GM18861 (cell line): ENCODE results near the gene ADAMTS16.

Experiments
- ATAC-seq: cut with Tn5 transposase; IDR thresholded peaks from one replicate; pipeline ENCODE4 v1.9.1; 2021; ENCODE audit not compliant: unreplicated experiment

Gene ADAMTS16

DNA sequence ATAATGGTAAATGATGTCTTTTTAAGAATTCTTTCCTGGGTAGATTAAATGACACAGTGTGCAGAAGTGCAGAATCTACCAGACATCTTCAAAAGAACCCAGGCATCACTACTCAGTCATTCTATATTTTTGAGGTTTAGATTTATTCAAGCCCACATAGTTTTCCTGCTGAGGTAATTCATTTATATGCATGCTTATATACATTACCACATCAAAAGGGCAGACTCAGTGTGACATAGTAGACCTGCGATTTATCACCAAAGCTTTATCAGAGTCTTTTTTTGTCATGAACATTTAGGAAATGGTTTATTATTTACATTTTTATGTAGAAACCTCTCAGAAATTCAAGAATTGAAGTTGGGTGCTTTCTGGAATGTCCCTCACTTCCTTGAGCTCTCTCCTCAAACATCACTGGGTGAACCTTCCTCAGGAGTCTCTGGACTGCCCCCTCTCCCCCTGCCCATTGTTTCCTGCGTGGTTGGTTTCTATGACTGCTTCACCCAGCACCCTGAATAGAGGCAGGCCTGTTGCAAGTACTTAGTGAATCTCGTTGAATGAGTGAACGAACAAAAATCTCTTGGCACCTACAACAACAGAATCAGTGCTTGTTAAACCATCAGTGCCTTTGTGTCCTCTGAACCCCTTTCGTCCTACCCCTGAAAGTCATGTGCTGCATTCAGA is 42.5 kb downstream of the ADAMTS16 start:
- no peak for ATAC-seq

DNA sequence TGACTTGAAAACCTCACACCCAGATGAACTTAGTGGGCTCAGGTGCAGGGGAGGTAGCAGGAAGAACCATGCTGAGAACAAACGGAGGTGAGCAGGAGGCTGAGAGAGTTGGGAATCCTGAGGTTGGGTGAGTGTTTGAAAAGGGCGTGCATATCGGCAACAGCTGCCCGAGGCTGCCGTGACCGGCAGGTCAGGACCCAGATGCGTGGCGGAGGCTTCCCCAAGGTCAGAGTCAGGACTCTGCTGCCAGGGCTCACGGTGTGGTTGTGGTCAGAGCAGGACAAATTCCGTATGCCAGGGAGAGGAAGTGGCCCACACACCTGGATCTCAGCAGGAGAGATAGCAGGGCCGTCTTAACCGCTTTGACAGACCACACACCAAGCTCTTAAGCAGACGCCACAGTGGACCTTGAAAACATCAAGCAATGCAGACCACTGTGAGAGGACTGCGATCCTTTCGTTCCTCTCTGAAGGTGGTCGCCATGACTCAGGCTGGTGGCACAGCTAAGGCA is 43.1 kb downstream of the ADAMTS16 start:
- ATAC-seq = no peak

DNA sequence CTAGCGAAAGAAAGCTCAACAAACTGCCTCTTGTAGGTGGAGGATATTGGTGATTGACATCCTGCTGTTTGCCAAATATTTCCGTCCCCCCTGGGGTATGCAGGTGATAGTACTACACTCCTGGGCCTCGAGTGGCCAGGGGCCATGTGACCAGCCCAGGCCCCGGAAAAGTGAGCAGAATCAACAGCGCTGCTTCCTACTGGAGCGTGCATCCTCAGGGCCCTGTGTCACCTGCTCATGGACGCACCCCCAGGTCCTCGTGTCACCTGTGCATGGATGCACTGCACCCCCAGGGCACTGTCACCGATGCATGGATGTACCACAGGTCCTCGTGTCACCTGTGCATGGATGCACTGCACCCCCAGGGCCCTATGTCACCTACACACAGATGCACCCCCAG is 43.8 kb downstream of the ADAMTS16 start:
- ATAC-seq = no peak

DNA sequence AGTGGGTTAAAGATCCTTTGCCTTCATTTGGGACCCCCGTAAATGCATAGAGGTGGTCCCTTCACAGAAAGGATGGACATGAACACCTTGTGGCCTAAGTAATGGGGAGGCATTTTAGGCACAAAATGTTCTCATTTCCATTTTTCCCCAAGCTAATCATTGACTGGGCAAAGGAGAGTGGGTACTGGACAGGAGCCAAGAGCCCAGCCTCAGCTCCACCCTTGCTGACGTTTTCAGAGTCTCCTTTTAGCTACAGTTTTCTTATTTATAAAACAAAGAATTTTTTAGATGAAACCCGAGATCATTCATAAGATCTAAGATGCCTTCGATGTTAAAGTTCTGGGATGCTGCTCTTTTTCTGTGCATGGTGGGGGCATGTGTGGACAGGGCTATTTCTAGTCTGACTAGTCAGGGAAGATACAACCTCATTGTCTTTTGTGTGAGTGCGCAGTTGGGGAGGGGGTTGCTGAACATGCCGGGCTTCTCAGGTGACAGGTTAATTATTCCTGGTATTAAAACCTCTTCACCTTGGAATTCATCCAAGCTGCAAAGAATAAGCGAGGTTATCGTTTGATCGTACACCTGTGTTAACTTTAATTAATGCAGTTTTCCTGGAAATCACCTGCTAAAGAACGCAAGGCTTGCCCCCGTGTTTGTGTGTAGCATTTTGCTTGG is 48.4 kb downstream of the ADAMTS16 start:
- no peak for ATAC-seq

DNA sequence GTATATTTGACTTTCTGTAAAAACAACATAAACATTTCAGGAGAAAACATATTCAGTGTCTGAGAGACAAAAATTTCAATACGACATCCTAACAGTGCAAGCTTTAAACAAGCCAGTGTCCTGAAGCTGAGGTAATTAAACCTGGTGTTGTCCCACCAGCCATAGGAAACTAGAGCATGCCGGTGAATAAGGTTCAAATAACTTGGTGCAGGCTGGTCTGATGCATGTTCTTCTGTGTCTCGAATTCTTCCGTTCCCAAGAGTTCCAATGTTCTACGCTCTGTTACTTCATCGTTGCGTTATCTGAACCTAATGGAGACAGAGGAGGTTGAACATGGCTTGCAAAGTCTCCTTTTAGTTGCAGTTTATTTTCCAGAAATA is 48.9 kb downstream of the ADAMTS16 start:
- ATAC-seq = no peak

DNA sequence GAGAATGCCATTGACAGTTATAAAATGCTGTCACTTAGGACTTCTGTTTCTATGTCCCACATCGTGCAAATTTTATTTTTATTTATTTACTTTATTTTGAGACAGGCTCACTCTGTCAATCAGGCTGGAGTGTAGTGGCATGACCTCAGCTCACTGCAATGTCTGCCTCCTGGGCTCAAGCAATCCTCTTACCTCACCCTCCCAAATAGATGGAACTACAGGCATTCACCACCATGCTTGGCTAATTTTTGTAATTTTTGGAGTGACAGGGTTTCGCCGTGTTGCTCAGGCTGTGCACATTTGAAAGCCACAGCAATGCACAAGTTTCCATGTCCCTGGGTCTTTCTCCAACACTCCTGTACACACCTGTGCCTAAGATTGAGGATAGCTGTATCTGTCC is 51.8 kb downstream of the ADAMTS16 start:
- ATAC-seq = no peak

DNA sequence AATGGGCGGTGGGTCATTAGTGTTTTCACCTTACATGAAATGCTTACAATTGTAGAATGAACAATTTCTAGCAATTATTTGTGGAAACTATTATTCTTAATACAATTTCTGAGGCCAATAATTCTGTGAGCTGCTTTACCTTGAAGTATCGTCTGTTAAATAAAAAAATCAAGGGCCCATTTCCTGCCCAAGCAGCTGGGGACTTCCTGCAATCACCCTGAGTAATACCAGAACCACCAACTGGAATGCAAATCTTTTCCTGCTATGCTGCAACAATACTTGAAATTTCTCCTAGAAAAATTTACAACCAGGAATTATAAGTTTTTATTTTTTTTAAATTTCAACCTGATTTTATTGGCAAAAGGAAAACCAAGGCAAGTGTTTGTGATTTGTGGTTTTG is 52.6 kb downstream of the ADAMTS16 start:
- ATAC-seq = no peak

DNA sequence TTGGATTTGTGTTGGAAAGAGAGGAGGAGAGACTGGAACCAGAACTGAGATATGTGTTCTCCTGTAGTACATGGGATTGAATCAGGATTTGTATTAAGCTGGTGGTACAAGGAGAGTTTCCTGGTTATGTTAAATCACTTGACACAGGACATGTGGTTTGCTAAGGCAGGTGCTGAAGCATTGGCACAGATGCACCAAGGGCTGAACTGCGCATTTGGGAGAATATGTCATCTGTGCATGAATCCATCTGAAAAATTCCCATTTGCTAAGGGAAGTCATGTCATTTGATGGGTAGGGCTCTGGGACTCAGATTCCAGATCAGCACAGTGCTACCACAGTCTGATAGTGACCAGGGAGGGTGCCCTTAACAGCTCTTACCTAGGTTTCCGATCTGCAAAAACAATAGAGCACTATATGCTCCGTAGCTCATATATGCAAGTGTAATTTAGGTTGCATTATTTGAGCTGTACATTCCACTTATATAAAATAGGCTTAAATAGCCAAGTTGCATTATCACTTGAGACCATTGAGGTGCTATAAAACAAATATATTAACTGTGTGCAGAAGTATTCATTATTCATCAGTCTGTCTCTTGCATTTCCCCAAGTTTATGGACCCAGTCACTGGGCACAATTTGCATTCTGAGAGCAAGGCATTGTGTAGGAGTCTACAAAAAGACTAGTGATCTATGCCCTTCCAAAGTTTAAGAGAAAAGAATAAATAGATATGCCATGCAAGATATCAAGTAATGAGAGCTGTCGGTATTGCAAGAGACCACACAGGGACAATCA is 55.2 kb downstream of the ADAMTS16 start:
- ATAC-seq = no peak

DNA sequence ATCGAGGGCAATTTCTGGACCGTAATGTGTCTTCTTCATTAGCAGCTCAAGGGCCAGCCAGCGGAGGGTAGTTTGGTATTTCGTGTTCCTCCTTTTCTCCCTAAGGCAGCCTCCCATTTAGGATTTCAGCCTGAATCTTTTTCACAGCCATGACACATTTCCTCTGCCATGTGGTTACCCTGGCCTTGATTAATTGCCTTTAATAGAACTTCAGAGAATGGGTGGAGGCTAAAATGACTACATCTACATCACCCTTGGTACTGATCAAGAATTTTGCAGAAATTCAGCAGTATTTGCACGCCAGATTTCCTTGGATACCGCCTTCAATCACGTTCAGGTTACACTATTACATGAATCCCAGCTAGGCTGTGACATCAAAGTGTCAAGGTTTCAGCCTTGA is 58.0 kb downstream of the ADAMTS16 start:
- ATAC-seq = no peak

DNA sequence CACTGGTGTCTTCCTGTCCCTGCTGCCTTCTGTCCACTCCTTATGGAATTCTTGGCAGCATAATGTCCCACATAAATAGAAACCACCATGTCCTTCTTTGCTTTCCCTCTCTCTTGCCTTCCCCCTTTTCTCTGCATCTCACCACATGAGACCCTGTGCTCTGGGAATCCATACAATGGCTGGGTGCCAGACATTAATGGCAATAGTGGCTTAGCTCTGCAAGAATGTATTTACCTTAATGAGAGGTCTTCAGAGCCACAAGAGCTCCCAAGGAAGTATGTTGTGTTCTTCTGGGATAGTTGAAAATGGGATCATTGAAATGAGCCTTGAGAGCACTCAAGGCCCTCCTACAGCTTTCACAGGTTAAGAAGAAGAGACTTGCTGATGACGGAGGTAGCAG is 58.7 kb downstream of the ADAMTS16 start:
- no peak for ATAC-seq

DNA sequence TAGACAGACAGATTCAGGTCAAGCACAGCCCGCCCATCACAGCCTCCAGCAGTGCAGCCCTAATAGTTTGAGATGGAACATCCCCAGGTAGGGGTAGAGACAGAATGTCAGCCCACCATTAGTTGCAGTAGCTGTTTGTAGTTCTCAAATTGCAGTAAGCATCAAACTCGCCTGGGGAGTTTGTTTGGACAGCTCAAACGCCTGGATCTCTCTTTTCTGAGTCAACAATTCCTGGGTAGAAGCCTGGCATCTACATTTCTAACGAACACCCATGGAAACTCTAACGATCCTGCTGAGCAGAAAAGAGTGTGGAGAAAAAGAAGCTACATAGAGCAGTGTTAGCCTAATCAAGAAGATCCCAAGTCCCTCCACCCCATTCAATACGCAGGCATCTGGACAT is 59.4 kb downstream of the ADAMTS16 start:
- ATAC-seq = no peak

DNA sequence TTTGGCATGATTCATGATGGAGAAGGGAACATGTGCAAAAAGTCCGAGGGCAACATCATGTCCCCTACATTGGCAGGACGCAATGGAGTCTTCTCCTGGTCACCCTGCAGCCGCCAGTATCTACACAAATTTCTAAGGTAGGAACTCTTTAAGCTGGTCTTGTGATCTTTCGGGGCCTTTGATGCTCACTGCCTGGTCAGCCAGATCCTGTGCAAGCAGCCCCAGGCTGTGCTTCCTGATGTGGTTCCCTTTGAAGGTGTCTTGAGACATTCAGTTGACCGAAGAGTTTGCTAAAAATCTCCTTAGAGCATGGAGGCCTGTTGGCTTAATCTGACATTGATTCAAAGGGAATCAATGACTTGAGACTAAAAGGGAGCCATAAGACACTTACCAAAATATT is 60.0 kb downstream of the ADAMTS16 start:
- ATAC-seq = no peak

DNA sequence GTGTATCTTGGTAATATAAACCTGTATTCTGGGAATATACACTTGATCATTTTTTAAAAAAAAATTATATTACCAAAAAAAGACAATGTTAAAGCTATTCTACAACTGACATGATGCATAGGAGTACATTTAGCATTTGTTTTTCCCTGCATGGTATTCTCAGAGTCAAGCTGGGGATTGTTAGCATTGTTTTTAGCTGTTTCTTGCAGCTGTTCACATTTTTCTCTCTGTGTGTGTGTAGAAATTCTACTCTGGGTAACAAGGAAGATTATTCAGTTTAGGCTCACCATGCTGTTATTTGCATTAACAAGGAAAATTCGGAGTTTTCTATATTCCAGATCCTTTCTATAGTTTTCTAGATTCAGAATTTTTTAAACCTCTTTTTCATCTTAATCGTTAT is 62.2 kb downstream of the ADAMTS16 start:
- ATAC-seq = no peak

DNA sequence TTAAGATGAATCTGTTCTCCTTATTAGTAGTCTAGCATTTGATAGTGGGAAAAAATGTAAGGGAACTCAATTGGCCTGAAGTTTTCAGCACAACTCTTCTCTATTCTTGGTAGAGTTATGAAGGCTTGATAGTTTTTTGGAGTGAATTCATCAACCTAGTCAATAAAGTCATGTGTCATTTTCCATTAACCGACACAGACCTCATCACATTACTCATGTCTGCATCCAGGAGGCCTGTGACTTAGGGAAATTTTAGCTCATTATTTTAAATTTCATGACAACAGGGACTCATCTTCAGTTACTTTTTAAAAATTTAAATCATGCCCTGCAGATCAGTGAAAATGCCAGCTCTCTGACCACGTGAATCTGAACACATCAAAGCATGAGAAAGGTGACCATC is 63.3 kb downstream of the ADAMTS16 start:
- no peak for ATAC-seq

DNA sequence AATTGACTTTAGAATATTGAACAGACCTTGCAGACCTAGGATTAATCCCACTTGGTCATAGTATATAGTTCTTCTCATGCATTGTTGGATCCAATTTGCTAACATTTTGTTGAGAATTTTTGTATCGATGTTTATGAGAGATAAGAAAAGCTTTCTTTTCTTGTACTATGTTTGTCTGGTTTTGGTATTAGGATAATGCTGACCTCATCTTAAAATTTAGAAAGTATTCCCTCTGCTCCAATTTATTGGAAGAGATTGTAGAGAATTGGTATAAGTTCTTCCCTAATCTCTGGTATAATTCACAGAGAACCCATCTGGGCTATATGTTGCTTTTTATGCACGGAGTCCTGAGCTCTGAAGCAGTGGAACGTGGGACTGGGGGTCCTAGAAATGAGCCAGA is 67.7 kb downstream of the ADAMTS16 start:
- ATAC-seq = no peak

DNA sequence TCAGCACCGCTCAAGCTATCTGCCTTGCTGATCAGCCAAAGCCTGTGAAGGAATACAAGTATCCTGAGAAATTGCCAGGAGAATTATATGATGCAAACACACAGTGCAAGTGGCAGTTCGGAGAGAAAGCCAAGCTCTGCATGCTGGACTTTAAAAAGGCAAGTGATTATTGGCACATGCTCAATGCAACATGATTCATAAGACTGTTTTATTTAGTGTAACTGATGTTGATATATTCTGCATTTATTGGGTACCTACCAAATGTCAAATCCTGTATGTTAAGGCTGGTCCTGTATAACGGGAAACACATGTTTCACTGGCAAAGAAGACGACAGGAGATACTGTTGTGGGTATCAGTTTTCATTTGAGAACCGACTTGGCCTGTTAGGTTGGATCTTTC is 69.0 kb downstream of the ADAMTS16 start:
- no peak for ATAC-seq

DNA sequence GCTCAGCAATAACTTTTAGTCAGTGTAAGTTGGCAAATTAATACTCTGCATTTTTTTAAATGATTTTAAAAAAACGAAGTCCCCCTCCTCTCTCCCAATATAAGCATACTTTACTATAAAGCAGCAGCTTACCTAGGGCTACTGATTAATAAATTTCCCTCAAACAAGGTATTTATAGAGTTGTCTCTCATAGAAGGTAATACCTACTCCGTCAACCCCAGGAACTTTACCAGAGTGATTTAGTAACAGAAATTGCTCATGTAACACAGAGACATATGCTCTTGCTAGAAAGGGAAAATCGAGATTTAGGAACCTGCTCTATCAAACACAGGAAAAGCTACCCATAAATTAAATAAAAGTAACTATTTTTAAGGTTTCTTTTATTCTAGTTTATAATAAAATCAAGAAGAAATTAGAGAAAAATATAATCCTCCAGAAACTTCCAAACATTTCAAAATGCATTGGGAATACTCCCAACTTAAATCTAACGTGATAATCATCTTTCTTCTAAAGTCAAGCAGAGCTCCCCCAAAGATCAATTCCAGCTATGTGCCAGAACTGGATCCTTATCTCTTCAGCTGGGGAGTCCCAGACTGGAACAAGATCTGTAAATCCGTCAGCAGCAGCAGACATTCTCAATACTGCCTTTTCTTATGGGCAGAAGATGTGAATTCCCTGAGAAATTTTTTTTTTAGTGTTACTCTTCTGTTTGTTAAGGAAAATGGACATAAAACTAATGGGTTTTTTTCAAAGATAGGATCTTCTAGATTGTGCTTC is 69.6 kb downstream of the ADAMTS16 start:
- ATAC-seq = no peak

DNA sequence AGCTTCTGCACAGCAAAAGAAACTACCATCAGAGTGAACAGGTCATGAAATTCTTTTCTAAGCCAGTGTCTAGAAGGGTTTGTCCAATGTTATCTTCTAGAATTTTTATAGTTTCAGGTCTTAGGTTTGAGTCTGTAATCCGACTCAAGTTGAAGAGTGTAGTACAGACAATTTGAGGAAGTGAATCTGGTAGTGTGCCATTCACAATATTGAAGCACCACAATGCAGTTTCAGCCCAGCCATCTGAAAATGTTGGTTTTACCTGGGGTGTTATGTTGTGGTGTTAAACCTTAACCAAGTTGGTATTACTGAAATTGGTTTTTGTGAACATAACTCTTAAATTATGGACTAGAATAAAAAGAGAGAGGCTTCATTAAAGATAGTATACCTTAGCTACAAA is 77.2 kb downstream of the ADAMTS16 start:
- peak; percentile 81 for ATAC-seq

DNA sequence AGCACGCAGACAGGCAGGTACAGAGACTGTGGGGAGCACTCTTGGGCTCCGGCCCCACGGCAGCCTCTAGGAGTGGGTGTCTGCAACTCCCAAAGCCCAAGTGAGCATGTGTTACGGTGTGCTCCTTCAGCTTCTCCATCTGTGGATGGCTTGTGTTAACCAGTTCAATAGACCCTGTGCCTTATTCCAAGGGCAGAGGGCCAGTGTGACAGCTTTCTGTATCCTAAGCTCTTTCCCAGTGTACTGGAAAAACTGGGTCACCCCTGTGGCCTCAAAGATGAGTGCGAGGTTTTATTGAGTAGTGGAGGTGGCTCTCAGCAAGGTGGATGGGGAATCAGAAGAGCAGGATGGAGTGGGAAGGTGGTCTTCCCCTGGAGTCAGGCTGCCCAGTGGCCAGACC is 78.3 kb downstream of the ADAMTS16 start:
- ATAC-seq = no peak

DNA sequence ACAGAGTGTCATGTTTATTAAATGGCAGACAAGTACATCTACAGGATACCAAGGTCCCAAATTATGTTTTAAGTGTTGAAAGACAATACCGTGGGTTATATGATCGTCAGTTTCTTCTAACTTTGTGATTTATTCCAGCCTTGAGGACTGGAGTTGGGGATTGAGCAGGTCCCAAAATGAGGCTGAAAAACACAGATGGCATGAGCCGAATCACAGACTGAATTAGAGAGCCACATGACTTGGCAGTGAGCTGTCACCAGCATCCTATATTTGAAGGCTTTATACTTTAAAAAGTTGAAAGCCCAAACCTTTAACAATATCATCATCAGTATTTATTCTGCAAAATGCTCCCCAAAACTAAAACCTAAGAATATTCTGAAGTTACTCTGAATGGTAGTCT is 79.4 kb downstream of the ADAMTS16 start:
- no peak for ATAC-seq

DNA sequence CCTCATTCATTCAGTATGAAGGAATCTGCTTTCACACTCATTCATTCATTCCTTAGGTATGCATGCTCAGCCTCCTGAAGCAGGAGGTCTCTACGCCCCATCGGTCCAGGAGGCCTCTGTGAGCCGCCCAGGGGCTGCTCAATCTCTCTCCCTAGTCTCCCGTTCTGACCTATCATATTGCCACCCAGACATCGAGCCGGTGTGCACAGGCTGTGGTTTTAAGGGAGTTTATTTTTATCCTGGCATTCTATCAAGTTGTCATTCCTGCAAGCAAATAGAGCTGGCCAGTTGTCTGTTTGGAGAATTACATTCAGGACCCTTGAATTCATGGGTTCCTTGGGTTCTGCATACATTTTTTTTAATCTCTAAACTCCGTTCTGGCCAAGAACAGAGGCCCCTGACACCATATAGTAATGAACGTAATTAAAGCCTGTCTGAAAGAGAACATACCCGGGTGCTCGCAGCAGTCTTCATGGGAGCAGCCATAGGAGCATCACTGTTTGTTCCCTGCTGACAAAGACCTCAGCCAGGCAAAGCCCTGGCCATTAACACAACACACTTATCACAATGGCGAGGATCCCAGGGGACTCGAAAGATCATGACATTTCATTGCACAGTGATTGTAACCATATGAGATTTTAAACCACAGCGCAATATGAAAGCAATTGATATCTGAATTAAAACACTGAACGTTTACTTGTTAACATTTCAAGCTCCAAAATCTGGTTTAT is 80.9 kb downstream of the ADAMTS16 start:
- no peak for ATAC-seq
